Activated T-cell treated with anti-CD3 and anti-CD28 coated beads, Interleukin-2, amount 50 U/mL, for 72 hours (primary cell): ENCODE data around the gene SLC12A4. TPM values are rescaled to one million over a fixed set of nuclear protein-coding genes. Genes with fewer than 3 reads are reported as not detected.
"Not testable (repeated sequence)": the region's sequence is repeated elsewhere in the genome, so short reads cannot be mapped to it uniquely, and the experiment has no call there.

Experiments
- ATAC-seq, 2 donors: fragments of 150-1000 bp; cut with Tn5 transposase; replicated peaks in 1 of 2; 2 replicates each; pipeline ENCODE4 v1.10.0; 2021; ENCODE audit warnings: moderate library complexity in 2 of 2, mild to moderate bottlenecking in 1 of 2
- DNase-seq, 2 donors: peaks; one replicate each; pipeline ENCODE4 v3.0.0; 2021 to 2022; ENCODE audit warnings: mixed read lengths in 1 of 2
- H3K27ac Mint-ChIP-seq: one replicate; pipeline ENCODE4 v1.8.0; 2022; ENCODE audit warnings: mild to moderate bottlenecking, moderate library complexity, mixed read lengths
- H3K27me3 Mint-ChIP-seq: one replicate; pipeline ENCODE4 v1.8.0; 2022; ENCODE audit warnings: low read depth, mixed read lengths
- H3K36me3 Mint-ChIP-seq, 2 donors: one replicate each; pipeline ENCODE4 v1.8.0; 2022; ENCODE audit warnings: mixed read lengths in 2 of 2, mild to moderate bottlenecking in 1 of 2; ENCODE audit not compliant: insufficient read depth in 2 of 2
- H3K4me1 Mint-ChIP-seq: one replicate; pipeline ENCODE4 v1.8.0; 2022; ENCODE audit warnings: low read depth, mixed read lengths
- H3K4me3 Mint-ChIP-seq, 2 donors: one replicate each; pipeline ENCODE4 v1.8.0; 2022; ENCODE audit warnings: mild to moderate bottlenecking in 2 of 2, mixed read lengths in 2 of 2, moderate library complexity in 2 of 2
- H3K9me3 Mint-ChIP-seq, 2 donors: one replicate each; pipeline ENCODE4 v1.8.0; 2022; ENCODE audit warnings: mixed read lengths in 2 of 2
- total RNA-seq, 2 donors: library from RNA; stranded (reverse); gene quantifications; one replicate each; pipeline ENCODE4 v1.2.3, GENCODE V29; 2022

SLC12A4 gene
- total RNA-seq, 2 donors from 2014 or later, result 32.6 to 34.7 TPM

DNA sequence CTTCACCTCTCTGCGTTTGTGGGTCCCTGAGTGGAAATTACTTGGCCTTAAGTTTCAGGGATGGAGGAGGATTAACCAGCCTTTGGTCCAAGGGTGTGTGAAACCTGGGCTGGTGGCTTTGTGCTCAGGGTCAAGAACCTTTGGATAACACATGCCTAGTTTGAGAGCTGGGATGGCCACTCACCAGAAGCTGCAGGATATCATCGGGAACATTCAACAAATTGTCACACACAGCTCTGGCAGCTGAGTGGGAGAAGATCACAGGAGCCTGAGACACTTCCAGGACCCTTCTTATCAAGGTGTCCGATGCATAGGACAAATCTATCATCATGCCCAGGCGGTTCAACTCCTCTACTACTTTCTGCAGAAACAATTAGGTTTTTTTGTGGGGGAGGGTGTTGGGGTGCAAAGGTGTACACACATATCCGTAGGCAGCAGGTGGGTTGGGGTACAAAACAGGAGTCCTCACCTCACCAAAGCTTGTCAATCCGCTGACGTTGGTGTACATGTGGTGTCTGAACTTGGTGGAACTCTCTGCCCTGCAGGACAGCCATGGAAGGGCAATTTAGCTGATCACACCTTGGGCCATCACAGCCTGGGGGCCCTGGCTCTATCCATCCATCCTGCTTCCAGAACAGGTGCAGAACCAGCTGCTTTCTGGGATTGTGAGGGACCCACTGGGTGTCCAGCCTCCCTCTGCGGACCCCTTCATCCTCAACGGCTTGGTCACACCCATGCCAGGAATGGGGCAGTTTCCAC is 9.2 kb upstream of the SLC12A4 start:
- H3K27me3 Mint-ChIP-seq, result no peaks in the 10 kb centered on the region
- no peaks in the 10 kb centered on the region for H3K9me3 Mint-ChIP-seq
- no peak overlapping the region for H3K4me3 Mint-ChIP-seq
- H3K4me1 Mint-ChIP-seq, result no peaks in the 10 kb centered on the region
- H3K36me3 Mint-ChIP-seq, result no peaks in the 10 kb centered on the region
- H3K27ac Mint-ChIP-seq, result no peak overlapping the region
- ATAC-seq (no peak), DNase-seq (no peak)

GRCh38 chr16:67977005-67977404 is 8.6 kb upstream of the SLC12A4 start:
- DNase-seq, result no peak
- Mint-ChIP-seq H3K4me3 (no peak overlapping the region), H3K27me3 (no peaks in the 10 kb centered on the region), H3K4me1 (no peaks in the 10 kb centered on the region), H3K36me3 (no peaks in the 10 kb centered on the region), H3K9me3 (no peaks in the 10 kb centered on the region), H3K27ac (no peak overlapping the region)
- no peak for ATAC-seq

DNA sequence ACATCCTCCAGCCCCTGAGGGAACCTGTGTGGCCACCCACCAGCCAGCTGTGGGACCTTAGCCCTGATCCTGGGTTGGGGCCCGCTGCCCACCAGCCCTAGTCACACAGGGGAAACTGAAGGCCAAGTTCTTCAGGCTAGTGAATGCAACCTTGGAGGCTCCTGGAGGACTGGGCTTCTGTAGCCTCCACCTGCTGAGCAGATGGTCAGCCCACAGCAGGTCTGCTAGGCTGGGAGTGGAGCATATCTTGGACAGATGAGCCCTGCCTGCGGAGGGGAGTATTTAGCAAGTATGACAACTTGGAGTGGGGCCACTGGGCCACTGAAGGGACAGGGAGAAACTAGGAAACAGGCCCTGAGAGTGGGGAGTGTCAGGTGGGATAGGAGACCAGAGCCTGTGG is 7.8 kb upstream of the SLC12A4 start:
- H3K4me1 Mint-ChIP-seq, result no peaks in the 10 kb centered on the region
- no peaks in the 10 kb centered on the region for H3K36me3 Mint-ChIP-seq
- ATAC-seq (no peak), DNase-seq (no peak)
- no peaks in the 10 kb centered on the region for H3K9me3 Mint-ChIP-seq
- no peak overlapping the region for H3K4me3 Mint-ChIP-seq
- H3K27me3 Mint-ChIP-seq, result no peaks in the 10 kb centered on the region
- H3K27ac Mint-ChIP-seq, result no peak overlapping the region

DNA sequence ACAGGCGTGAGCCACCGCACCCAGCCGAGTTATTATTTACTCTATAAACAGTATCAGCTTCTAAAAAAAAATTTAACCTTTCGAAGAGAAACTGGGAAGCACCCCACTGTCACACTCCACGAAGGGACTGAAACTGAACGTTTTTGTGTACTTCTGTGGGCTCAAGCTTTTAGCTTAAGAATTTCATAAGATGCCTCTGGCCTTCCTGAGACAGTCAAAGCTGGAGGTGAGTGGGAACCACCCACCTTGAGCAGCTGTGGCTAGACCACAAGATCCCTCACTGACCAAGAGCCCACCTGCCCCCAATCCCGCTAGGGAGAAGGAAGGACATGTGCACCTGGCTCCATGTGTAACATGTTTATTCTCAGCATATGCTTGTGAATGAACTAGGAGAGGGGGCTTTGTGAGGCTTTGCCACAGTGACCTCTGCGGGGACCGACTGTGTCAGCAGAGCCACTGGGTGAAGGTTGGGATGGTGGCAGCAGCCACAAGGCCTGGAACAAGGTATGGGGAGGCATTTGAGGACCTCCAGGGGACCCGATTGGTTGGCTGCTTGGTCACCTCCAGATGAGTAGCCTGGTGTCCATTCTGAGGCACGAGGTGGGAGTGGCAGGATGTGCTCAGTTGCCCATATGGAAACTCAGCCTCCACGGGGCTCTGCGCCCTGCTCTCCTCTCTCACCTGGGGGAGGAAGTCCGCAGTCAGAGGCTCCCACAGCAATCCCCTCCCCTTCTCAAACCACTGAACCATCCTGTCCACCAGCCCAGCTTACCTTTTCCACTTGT is 7.1 kb upstream of the SLC12A4 start:
- Mint-ChIP-seq H3K4me3 (no peak overlapping the region), H3K27me3 (no peaks in the 10 kb centered on the region), H3K36me3 (no peaks in the 10 kb centered on the region), H3K27ac (no peak overlapping the region), H3K9me3 (no peaks in the 10 kb centered on the region), H3K4me1 (no peaks in the 10 kb centered on the region)
- ATAC-seq (no peak), DNase-seq (no peak)

GRCh38 chr16:67972285-67972684 is 3.8 kb upstream of the SLC12A4 start:
- H3K36me3 Mint-ChIP-seq, DNase-seq, H3K27me3 Mint-ChIP-seq, ATAC-seq, H3K9me3 Mint-ChIP-seq, H3K27ac Mint-ChIP-seq, H3K4me3 Mint-ChIP-seq: not testable (repeated sequence)
- peaks cover 18% of the 10 kb centered on the region for H3K4me1 Mint-ChIP-seq

- H3K27me3 Mint-ChIP-seq, result no peaks in the 10 kb centered on the region
- H3K27ac Mint-ChIP-seq, result no peak overlapping the region
- DNase-seq, result no peak
- H3K9me3 Mint-ChIP-seq, result no peaks in the 10 kb centered on the region
- peaks cover 29% of the 10 kb centered on the region for H3K4me1 Mint-ChIP-seq
- H3K36me3 Mint-ChIP-seq, result peaks cover 2 to 6% of the 10 kb centered on the region in 2 donors
- no peak for ATAC-seq
- H3K4me3 Mint-ChIP-seq, result peak overlapping the region in 1 of 2 donors; percentile 7
These were observed 2.7 kb upstream of the SLC12A4 start for GRCh38 chr16:67971111-67971510.

DNA sequence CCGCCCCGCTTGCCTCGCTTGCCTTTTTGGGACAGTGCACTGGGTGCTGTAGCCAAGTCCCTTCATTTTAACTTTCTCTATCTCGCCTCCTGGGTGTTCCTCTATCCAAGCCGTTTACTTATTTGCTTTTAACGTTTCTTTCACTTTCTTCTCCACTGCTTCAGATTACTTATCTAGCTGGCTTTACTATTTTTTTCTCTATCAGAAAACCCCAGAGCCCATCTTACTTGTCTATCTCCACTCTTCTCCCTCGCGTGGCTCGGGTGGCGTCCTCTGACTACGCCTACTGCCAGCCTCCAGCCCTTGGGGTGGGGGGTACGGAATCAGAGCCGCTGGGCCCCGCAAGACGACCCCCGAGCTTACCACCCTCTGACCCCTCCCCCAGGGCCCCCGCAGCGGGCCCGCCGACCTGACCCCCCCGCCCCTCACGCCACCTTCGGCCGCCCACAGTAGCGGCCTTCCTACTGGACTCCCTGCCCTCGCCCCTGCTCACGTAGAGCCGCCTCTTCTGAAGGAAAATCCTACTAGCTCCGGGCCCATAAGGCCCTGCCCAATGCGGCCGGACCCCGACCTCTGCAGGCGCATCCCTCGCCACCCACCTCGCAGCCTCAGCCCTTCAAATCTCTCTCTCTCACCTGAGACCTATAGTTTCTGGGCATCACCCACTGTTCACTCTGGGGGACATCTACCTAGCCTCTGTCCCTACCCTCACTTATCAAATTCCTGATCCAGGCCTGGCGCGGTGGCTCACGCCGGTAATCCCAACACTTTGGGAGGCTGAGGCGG is 1.0 kb upstream of the SLC12A4 start:
- DNase-seq (peak in 1 of 2 donors; percentile 22), ATAC-seq (no peak)
- Mint-ChIP-seq H3K27ac (peak overlapping the region; percentile 79), H3K4me3 (peak overlapping the region; percentile 82 to 99), H3K27me3 (no peaks in the 10 kb centered on the region), H3K36me3 (peaks cover 2 to 6% of the 10 kb centered on the region in 2 donors), H3K4me1 (peaks cover 29% of the 10 kb centered on the region), H3K9me3 (no peaks in the 10 kb centered on the region)

DNA sequence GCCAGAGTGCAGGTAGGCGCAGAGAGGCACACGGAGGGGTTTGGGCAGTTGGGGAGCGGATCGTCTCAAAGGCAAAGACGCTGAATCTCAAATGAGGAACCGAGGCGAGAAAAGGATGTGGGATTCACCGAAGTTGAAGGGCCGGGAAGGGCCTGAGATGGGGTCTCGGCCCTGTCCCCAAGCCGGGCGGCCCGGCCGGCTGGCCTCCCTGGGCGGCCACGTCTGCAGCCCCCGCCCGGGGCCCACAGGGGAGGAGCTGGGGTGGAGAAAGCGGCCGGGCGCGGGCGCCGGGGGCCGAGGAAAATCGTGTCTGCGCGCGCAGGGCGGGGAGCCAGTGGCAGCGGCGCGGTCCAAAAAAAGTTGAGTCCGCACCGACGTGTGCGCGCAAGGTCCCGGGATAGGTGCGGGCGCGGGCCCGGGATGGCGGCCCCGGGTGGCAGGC is 458 bp downstream of the SLC12A4 start:
- H3K27me3 Mint-ChIP-seq, result no peaks in the 10 kb centered on the region
- peak; percentile 52 to 64 for DNase-seq
- peak overlapping the region; percentile 94 for H3K27ac Mint-ChIP-seq
- ATAC-seq, result peak; percentile 29 to 36
- H3K9me3 Mint-ChIP-seq, result no peaks in the 10 kb centered on the region
- peaks cover 29% of the 10 kb centered on the region for H3K4me1 Mint-ChIP-seq
- peak overlapping the region; percentile 82 to 99 for H3K4me3 Mint-ChIP-seq
- peaks cover 2 to 6% of the 10 kb centered on the region in 2 donors for H3K36me3 Mint-ChIP-seq

DNA sequence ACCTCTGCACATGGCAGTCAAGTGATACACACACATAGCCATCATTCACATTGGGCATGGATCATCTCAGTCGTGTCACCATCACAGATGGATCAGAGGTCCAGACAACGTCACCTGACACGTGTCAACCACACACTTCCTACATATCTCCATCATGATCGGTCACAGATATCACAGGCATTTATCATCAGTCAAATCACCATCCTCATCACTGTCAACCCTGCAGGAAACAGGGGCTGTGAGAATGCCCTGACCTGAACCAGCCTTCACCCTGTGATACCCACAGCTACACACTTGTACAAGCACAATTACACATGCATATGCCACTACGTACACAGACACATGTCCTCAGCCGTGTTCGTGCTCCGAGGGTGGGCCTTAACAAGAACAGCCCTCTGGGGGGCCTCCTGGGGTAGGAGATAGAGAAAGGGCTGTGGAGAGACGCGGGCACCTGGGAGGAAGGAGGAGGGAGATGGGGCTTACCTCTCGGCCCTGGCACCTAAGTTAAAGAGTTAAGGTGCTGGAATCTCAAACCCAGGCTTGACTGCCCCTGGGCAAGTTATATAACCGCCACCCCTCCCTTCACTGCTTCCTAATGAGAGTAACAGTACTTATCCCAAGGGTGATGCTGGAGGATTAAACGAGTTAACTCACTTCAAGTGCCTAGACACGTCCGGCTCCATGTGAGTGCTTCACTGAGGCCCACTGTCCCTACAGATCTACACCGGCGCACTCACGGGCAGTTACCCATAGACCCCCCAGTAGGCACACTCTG is 1.1 kb downstream of the SLC12A4 start:
- Mint-ChIP-seq H3K27ac (peak overlapping the region; percentile 94), H3K36me3 (peaks cover 8% of the 10 kb centered on the region in 2 donors), H3K4me1 (peaks cover 29% of the 10 kb centered on the region), H3K9me3 (no peaks in the 10 kb centered on the region), H3K4me3 (peak overlapping the region; percentile 82 to 99), H3K27me3 (no peaks in the 10 kb centered on the region)
- DNase-seq (peak; percentile 29 to 33), ATAC-seq (peak; percentile 1 to 32)

DNA sequence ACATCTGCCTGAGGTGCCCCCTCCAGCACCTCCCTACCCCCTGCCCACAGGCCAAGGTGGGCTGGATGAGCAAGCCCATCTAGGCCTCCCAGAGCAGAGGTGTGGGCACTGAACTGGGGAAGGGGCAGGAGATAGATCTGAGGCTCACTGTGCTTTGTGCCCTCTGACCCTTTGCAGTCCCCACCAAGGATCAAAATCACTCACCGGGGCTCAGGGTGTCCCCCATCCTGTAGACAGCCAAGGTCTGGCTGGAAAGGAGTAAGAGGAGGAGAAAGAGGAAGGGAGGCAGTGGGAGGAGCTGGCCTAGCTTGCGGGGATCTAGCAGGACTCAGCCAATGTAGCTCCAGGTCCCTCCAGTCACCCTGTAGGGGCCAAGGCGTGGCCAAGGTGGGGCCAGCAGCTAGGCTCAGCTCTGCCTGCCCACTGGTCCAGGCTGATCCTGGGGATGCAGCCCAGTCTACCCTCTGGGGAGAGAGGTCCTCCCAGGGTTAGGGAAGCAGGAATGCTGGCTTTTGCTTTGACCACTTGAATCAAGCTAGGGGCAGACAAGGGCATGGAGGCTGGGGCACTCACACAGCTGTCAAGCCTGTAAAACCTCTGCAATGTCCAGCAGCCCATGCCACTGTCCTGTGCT is 1.8 kb downstream of the SLC12A4 start:
- no peak overlapping the region for H3K27ac Mint-ChIP-seq
- no peaks in the 10 kb centered on the region for H3K9me3 Mint-ChIP-seq

DNA sequence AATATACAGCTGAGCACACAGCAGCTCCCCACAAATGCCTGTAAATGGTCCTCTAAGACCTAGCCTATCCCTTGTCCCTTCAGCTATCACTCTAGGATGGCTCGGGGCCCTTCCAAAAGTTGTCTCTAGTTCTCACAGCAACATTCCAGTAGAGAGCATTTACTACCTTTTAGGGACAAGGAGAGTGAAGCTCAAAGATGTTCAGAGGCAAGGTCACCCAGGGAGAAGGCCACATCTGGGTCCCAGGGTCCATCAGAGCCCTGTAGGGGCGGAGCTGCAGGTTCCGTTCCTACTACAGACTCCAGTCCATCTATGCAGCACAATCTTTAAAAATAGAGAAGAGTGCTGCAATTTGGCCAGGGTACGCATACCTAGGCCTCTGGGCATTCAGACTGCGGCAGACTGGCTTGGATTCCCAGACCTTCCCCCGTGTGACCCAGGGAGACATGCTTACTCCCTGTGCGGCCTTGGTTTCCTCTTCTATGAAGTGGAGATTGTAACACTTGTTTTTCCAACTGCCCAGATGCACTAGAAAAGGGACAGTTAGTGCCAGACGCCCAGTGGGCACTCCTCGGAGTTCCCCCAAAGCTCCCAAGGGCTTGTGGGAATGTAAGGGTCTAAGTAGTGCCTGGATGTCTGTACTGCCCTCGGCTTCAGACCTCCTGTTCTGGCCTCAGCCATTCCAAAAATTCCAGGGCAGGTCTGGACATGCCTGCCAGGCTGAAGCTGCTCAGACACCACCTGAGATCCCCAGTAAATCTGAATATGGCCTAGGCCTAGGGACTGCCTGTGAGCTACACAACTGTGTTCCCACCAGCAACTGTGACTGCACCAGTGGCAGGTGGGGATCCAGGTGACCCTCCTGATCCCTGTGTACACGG is 2.5 kb downstream of the SLC12A4 start:
- peak overlapping the region in 1 of 2 donors; percentile 82 for H3K4me3 Mint-ChIP-seq
- H3K4me1 Mint-ChIP-seq, result peaks cover 29% of the 10 kb centered on the region
- DNase-seq, result no peak
- H3K27me3 Mint-ChIP-seq, result no peaks in the 10 kb centered on the region
- H3K36me3 Mint-ChIP-seq, result peaks cover 8% of the 10 kb centered on the region in 2 donors
- no peak for ATAC-seq
- no peaks in the 10 kb centered on the region for H3K9me3 Mint-ChIP-seq
- no peak overlapping the region for H3K27ac Mint-ChIP-seq

More for the DNA sequence above, 1.8 kb downstream of the SLC12A4 start:
- peaks cover 29% of the 10 kb centered on the region for H3K4me1 Mint-ChIP-seq
- no peak for DNase-seq
- H3K36me3 Mint-ChIP-seq, result peaks cover 8% of the 10 kb centered on the region in 2 donors
- no peaks in the 10 kb centered on the region for H3K27me3 Mint-ChIP-seq
- H3K4me3 Mint-ChIP-seq, result peak overlapping the region; percentile 82 to 99
- no peak for ATAC-seq
